Loucy (cell line): ENCODE measurements around the gene IL17RE.
A peak's percentile ranks its signal among the peaks of the same experiment; 100 is the strongest.
"Not testable (repeated sequence)": the region's sequence is repeated elsewhere in the genome, so short reads cannot be mapped to it uniquely, and the experiment has no call there.

ENCODE experiments used
- H2AFZ ChIP-seq: fragments of 200-600 bp; sonication (generic); 2 replicates; pipeline ENCODE4 v1.6.0; 2016; ENCODE audit warnings: antibody characterized with exemption, mild to moderate bottlenecking, low read length, moderate library complexity
- H3F3A ChIP-seq: fragments of 200-600 bp; 2 replicates; pipeline ENCODE4 v1.6.0; 2016; ENCODE audit warnings: antibody characterized with exemption, low read depth, mild to moderate bottlenecking
- H3K27me3 ChIP-seq: fragments of 200-600 bp; sonication (generic); 2 replicates; pipeline ENCODE4 v1.6.1; 2014; ENCODE audit warnings: low read length, mild to moderate bottlenecking; ENCODE audit not compliant: insufficient read depth, poor library complexity, severe bottlenecking
- H3K36me3 ChIP-seq: fragments of 200-600 bp; sonication (generic); 2 replicates; pipeline ENCODE4 v1.6.1; 2016; ENCODE audit warnings: low read length; ENCODE audit not compliant: insufficient read depth
- H3K4me1 ChIP-seq: fragments of 200-600 bp; sonication (generic); 2 replicates; pipeline ENCODE4 v1.5.1; 2014; ENCODE audit warnings: low read length, mild to moderate bottlenecking; ENCODE audit not compliant: insufficient read depth, poor library complexity, severe bottlenecking
- H3K4me2 ChIP-seq: fragments of 200-600 bp; sonication (generic); 2 replicates; pipeline ENCODE4 v1.6.0; 2014; ENCODE audit warnings: antibody characterized with exemption, low read length, low read depth, mild to moderate bottlenecking; ENCODE audit not compliant: poor library complexity, severe bottlenecking
- H3K4me3 ChIP-seq: fragments of 200-600 bp; sonication (generic); 2 replicates; pipeline ENCODE4 v1.5.1; 2014; ENCODE audit warnings: low read length, mild to moderate bottlenecking, mixed read lengths; ENCODE audit not compliant: poor library complexity, severe bottlenecking
- H3K79me2 ChIP-seq: fragments of 200-600 bp; sonication (generic); 2 replicates; pipeline ENCODE4 v1.6.1; 2014; ENCODE audit warnings: low read length; ENCODE audit not compliant: insufficient read depth
- H3K9ac ChIP-seq: fragments of 200-600 bp; sonication (generic); 2 replicates; pipeline ENCODE4 v1.6.0; 2014; ENCODE audit warnings: mild to moderate bottlenecking, low read depth, low read length, moderate library complexity; ENCODE audit not compliant: poor library complexity, severe bottlenecking
- H3K9me2 ChIP-seq: fragments of 200-600 bp; sonication (generic); replicated peaks from 2 replicates; pipeline ENCODE4 v1.6.1; 2016; ENCODE audit warnings: low read depth, low read length, mixed read lengths
- H3K9me3 ChIP-seq: fragments of 200-600 bp; sonication (generic); 2 replicates; pipeline ENCODE4 v1.6.1; 2014; ENCODE audit warnings: mild to moderate bottlenecking, antibody characterized with exemption, low read length, low read depth; ENCODE audit not compliant: insufficient read depth
- H4K20me1 ChIP-seq: fragments of 200-600 bp; sonication (generic); 2 replicates; pipeline ENCODE4 v1.6.0; 2014; ENCODE audit warnings: antibody characterized with exemption, low read length, mild to moderate bottlenecking; ENCODE audit not compliant: insufficient read depth, poor library complexity, severe bottlenecking
- CTCF ChIP-seq: fragments of 200-600 bp; sonication (generic); conservative IDR thresholded peaks from 2 replicates; pipeline ENCODE4 v1.5.1; 2014; ENCODE audit warnings: mild to moderate bottlenecking, antibody characterized with exemption, low read length
- EZH2phosphoT487 ChIP-seq: fragments of 200-600 bp; IDR thresholded peaks from 2 replicates; pipeline ENCODE4 v1.6.1; 2018; ENCODE audit warnings: antibody characterized with exemption, mild to moderate bottlenecking, moderate library complexity, borderline replicate concordance

IL17RE gene

DNA sequence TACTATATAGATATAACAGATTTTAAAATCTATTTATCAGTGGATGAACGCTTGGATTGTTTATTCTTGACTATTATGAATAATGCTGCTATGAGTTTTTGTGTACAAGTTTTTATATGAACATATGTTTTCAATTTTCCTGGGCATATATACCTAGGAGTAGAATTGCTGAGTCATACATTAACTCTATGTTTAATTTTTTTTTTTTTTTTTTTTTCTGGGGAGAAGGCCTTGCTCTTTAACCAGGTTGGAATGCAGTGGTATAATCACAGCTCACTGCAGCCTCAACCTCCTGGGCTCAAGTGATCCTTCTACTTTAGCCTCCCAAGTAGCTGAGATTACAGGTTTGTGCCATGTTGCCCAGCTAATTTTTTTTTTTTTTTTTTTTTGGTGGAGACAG lies 31.7 kb upstream of the IL17RE start:
- no peak overlapping the region for H3K4me3 ChIP-seq
- no peak overlapping the region for H2AFZ ChIP-seq
- no peaks in the 10 kb centered on the region for H3K9me3 ChIP-seq
- no peak overlapping the region for H3K9ac ChIP-seq
- H3K4me2 ChIP-seq: no peak overlapping the region
- TF ChIP-seq CTCF (no peak), EZH2phosphoT487 (no peak)
- no peaks in the 10 kb centered on the region for H3K4me1 ChIP-seq
- H3K9me2 ChIP-seq: no peaks in the 10 kb centered on the region
- no peaks in the 10 kb centered on the region for H3K27me3 ChIP-seq
- no peaks in the 10 kb centered on the region for H4K20me1 ChIP-seq
- no peaks in the 10 kb centered on the region for H3K79me2 ChIP-seq
- H3K36me3 ChIP-seq: no peaks in the 10 kb centered on the region
- no peaks in the 10 kb centered on the region for H3F3A ChIP-seq

DNA sequence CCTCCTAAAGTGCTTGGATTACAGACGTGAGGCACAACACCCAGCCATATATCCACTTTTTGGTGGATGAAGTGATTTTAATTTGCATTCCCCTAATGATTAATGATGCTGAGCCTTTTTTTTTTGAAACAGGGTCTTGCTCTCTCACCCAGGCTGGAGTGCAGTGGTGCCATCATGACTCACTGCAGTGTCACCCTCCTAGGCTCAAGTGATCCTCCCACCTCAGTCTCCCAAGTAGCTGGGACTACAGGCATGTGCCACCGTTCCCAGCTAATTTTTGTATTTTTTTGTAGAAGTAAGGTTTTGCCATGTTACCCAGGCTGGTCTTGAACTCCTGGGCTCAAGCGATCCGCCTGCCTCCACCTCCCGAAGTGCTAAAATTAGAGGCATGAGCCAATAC lies 30.6 kb upstream of the IL17RE start:
- H3K9me3 ChIP-seq, H3K9ac ChIP-seq, H3K36me3 ChIP-seq, H4K20me1 ChIP-seq, H3K4me2 ChIP-seq, H3K4me3 ChIP-seq, H3K79me2 ChIP-seq, H2AFZ ChIP-seq, H3K27me3 ChIP-seq, H3K4me1 ChIP-seq, H3K9me2 ChIP-seq, H3F3A ChIP-seq: not testable (repeated sequence)

GRCh38 chr3:9875448-9875847 lies 27.2 kb upstream of the IL17RE start:
- peak overlapping the region; percentile 68; the same call in 1 of the 2 replicates for H2AFZ ChIP-seq
- H4K20me1 ChIP-seq: no peaks in the 10 kb centered on the region

GRCh38 chr3:9876255-9876654 lies 26.4 kb upstream of the IL17RE start:
- H3K79me2 ChIP-seq, H3K4me3 ChIP-seq, H3K9me3 ChIP-seq, H2AFZ ChIP-seq, H3K9ac ChIP-seq, H3F3A ChIP-seq, H3K9me2 ChIP-seq, H3K4me2 ChIP-seq, H3K4me1 ChIP-seq, H4K20me1 ChIP-seq, H3K27me3 ChIP-seq, H3K36me3 ChIP-seq: not testable (repeated sequence)

More at GRCh38 chr3:9875448-9875847, 27.2 kb upstream of the IL17RE start:
- no peak overlapping the region for H3K4me3 ChIP-seq
- no peaks in the 10 kb centered on the region for H3K4me1 ChIP-seq
- TF ChIP-seq CTCF: no peak
- TF ChIP-seq EZH2phosphoT487: no peak
- H3K79me2 ChIP-seq: no peaks in the 10 kb centered on the region
- H3K4me2 ChIP-seq: no peak overlapping the region
- no peaks in the 10 kb centered on the region for H3K36me3 ChIP-seq
- no peaks in the 10 kb centered on the region for H3K27me3 ChIP-seq
- no peaks in the 10 kb centered on the region for H3K9me3 ChIP-seq
- no peaks in the 10 kb centered on the region for H3F3A ChIP-seq
- no peak overlapping the region for H3K9ac ChIP-seq
- no peaks in the 10 kb centered on the region for H3K9me2 ChIP-seq
